Mucosa of rectum (tissue), 2 donors: Measurements from ENCODE around the gene DNAJC8.

Source experiments
- H3K27ac ChIP-seq, 2 donors: one replicate each; pipeline ENCODE4 v1.7.0; 2013; ENCODE audit warnings: inconsistent platforms in 2 of 2, low read depth in 2 of 2, low read length in 2 of 2
- H3K27me3 ChIP-seq, 2 donors: one replicate each; pipeline ENCODE4 v1.7.0; 2013; ENCODE audit warnings: low read length in 2 of 2; ENCODE audit not compliant: control insufficient read depth in 2 of 2, insufficient read depth in 2 of 2
- H3K36me3 ChIP-seq, 2 donors: one replicate each; pipeline ENCODE4 v1.7.0; 2013; ENCODE audit warnings: low read length in 2 of 2; ENCODE audit not compliant: control insufficient read depth in 2 of 2, insufficient read depth in 2 of 2
- H3K4me1 ChIP-seq, 2 donors: one replicate each; pipeline ENCODE4 v1.7.0; 2013; ENCODE audit warnings: low read length in 2 of 2, mild to moderate bottlenecking in 1 of 2; ENCODE audit not compliant: control insufficient read depth in 2 of 2, insufficient read depth in 2 of 2
- H3K4me3 ChIP-seq, 2 donors: one replicate each; pipeline ENCODE4 v1.7.0; 2013; ENCODE audit warnings: low read length in 2 of 2
- H3K9ac ChIP-seq, 2 donors: one replicate each; pipeline ENCODE4 v1.7.0; 2013; ENCODE audit warnings: low read length in 2 of 2, low read depth in 1 of 2, mild to moderate bottlenecking in 1 of 2
- H3K9me3 ChIP-seq, 2 donors: one replicate each; pipeline ENCODE4 v1.7.0; 2013; ENCODE audit warnings: low read length in 2 of 2; ENCODE audit not compliant: control insufficient read depth in 2 of 2
- donor health status: healthy.
- donor health status: Normal muscosa, but diverticular disease.

The DNAJC8 gene

DNA sequence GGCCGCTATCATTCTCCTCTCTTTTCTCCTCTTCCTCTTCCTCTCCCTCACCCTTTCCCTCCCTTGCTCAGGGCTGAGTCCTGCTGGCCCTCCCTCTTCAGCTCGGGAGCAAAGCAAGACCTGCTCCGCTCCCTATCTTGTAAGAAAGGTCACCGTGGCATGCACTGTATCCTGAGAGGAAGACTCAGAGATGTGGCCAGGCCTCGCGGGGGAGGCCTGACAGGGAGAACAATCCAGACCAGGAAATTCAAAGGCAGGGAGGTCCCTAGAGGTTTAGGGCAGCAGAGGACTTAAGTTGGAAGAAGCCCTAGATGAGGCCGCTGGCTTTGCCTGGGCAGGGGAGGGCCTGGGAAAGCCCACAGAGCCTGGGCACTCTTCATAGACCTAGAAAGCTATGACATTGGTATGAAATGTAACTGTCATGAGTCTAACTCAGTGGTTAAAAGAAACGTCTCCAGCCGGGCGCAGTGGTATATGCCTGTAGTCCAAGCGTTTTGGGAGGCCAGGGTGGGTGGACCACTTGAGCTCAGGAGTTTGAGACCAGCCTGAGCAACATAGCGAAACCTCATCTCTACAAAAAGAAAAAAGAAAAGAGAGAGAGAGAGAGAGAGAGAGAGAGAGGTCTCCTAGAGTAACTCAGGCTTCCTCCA lies 41.7 kb downstream of the DNAJC8 start:
- Histone ChIP-seq H3K9ac (no peak overlapping the region), H3K4me3 (no peak overlapping the region)

DNA sequence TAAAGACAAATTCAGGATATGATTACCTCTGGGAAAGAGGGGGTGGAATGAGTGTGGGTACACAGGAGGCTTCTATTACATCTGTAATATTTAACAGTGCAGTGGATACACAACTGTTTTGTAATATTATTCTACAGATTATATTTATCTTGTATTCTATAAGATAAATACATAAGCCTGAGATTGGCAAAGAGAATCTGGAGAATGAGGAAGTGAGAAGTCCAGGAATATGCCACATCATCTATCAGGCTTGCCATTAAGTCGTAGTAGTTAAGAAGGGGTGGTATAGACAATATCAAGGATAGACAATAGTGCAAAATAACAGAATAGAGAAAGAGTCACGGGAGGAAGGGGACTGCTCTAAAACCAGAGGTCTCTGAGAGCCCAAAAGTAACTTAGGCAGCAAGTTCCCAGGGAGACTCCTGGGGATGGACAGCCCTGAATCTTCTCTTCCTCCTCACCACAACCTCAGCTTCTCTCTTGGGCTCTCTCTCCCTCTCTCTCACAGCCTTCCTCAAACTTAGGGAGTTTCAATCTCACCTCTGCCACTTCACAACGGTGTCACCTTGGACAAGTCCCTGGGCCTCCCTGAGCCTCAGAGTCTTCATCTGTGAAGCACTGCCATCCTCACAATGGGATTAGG lies 42.4 kb downstream of the DNAJC8 start:
- H3K27ac ChIP-seq: no peak overlapping the region
- no peaks in the 10 kb centered on the region for H3K36me3 ChIP-seq
- no peak overlapping the region for H3K9ac ChIP-seq
- no peaks in the 10 kb centered on the region for H3K4me1 ChIP-seq
- no peak overlapping the region for H3K4me3 ChIP-seq
- H3K27me3 ChIP-seq: no peaks in the 10 kb centered on the region
- H3K9me3 ChIP-seq: no peaks in the 10 kb centered on the region

More for the DNA sequence above, 41.7 kb downstream of the DNAJC8 start:
- H3K9me3 ChIP-seq: no peaks in the 10 kb centered on the region
- no peak overlapping the region for H3K27ac ChIP-seq
- H3K4me1 ChIP-seq: no peaks in the 10 kb centered on the region
- H3K27me3 ChIP-seq: no peaks in the 10 kb centered on the region
- H3K36me3 ChIP-seq: no peaks in the 10 kb centered on the region

DNA sequence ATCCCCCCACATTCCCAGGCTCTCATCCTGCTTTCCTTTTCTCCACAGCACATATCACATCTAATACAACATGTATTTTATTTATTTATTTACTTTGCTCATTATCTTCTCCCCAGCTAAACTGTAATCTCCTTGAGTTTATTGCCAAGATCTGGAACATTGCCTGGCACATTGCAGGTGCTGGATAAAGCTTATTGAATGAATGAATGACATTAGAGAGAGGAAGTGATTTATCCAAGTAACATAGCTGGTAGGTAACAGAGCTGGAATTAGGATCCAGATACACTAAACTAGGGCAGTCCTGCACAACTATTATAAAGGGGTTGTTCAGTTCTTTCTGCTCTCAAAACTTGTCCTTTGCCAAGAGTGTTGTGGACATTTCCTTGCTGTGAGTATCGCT lies 47.8 kb downstream of the DNAJC8 start:
- Histone ChIP-seq H3K9ac (no peak overlapping the region), H3K36me3 (no peaks in the 10 kb centered on the region), H3K4me1 (no peaks in the 10 kb centered on the region), H3K4me3 (no peak overlapping the region), H3K27me3 (no peaks in the 10 kb centered on the region), H3K27ac (no peak overlapping the region), H3K9me3 (no peaks in the 10 kb centered on the region)

DNA sequence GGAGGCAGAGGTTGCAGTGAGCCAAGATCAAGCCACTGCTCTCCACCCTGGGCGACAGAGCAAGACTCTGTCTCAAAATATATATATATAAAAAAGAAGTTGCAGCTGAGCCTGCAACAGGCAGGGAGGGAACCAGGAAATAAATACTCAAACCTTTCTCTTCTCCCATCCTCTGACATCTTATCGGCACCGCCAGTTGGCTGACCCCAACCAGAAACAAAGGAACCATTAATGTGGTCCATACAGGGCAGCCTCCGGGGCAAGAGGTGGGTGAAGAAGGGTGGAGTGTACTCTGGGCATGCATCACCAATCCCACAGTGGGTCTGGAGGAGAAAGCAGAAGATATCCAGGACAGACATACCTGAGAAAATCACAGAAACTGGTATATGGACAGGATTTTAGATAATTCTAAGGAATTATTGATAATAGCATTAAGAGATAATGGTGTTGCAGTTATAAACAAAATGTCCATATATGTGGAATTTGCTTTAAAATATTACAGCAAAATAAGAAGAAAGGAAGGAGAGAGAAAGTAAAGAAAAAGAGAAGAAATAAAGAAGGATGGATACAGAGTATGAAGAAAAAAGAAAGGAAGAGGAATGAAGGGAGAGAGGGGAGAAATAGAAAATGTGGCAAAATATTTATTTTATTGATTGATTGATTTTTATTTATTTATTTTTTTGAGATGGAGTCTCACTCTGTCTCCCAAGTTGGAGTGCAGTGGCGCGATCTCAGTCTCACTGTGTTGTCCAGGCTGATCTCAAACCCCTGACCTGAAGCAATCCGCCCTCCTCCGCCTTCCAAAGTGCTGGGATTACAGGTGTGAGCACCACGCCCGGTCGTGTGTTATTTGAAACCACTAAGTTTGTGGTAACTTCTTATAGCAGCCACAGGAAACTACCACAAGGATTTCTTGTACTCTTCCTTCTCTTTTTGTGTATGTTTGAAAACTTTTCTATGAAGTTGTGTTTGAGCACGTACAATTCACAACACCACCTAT lies 52.2 kb downstream of the DNAJC8 start:
- Histone ChIP-seq H3K9me3 (no peaks in the 10 kb centered on the region), H3K9ac (no peak overlapping the region), H3K27ac (no peak overlapping the region), H3K36me3 (no peaks in the 10 kb centered on the region), H3K4me1 (peaks cover 0 to 3% of the 10 kb centered on the region in 2 donors), H3K27me3 (no peaks in the 10 kb centered on the region), H3K4me3 (no peak overlapping the region)

DNA sequence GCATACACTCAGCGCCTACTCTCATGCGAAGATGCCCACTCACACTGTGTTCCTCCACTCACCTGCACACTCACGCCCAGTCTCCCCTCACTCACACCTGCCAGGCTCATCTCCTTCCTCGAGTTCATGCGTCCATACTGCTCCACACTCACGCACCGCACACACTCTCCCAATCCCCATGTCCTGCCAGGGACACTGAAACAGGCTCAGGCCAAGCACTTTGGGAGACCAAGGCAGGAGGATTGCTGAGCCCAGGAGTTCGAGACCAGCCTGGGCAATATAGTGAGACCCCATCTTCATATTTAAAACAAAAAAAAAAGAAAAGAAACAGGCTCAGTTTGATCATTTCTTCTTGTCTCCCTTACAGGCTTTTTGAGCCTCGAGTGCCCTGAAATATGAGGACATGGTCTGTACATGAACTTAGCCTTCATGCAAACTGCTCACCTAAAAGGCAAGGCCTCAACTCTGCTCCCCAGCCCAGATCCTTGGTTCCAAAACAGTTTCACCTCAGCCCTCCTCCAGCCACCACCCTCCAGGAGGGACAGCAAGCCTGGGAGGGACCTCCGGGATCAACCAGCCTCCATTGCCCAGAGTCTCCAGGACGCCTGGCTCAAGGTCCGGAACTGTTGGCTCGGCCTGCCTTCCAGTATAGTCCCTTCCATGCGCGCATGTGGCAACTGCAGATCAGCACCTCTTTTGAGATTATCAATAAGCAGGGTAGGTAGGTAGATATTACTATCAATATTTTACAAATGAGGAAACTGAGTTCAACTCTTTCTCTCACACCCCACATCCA lies 53.9 kb downstream of the DNAJC8 start:
- Histone ChIP-seq H3K4me1 (peaks cover 8% of the 10 kb centered on the region in 2 donors), H3K27ac (no peak overlapping the region), H3K9me3 (no peaks in the 10 kb centered on the region), H3K36me3 (no peaks in the 10 kb centered on the region), H3K4me3 (no peak overlapping the region), H3K27me3 (no peaks in the 10 kb centered on the region), H3K9ac (no peak overlapping the region)

DNA sequence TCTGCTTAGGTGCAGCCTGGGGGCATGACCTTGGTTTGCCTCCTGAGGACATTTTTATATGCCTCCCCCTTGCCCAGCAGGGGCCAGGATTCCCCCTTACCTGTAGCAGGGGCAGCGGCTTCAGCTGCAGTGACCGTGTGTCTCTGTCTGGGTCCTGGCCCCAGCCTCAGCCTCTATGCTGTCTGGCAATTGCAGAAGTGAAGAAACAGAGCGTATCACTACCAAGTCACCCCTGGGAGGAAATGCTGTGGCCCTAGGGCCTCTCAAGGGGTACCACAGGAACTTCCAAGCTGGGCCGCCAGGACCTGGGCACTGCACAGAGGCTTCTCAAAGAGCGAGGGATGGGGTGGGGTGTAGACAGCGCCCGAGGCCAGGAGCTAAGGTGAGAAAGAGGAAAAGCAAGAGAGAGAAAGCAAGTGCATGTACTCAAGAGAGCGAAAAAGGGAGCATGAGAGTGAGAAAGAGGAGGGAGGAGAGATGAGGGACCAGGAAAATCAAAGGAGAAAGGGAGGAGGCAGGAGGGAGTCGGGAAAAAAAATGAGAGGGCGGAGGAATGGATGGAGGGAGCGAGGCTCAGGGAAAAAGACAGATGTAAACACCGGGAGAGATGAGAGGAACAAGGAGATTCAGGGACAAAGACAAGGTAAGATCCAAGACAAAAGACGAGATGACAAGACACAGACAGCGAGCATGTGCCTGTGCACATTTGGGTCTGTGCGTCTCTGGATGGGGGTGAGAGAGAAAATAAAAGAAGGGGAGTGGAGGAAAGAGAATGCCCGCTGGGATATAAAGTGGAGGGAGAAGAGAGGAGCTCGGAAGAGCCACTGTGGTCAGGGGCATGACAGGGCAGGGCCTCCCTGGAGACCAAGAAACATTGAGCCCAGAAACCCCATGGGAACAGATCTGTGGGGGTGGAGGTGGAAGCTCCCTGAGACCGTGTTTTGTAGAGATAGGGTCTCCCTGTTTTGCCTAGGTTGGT lies 56.0 kb downstream of the DNAJC8 start, which contains the start of gene PTAFR:
PTAFR (minus strand) TSS at position 199 of the 979 bp plus-strand sequence. CDS start 25,669 bp downstream, outside the sequence.
- Histone ChIP-seq H3K27me3 (no peaks in the 10 kb centered on the region), H3K36me3 (no peaks in the 10 kb centered on the region), H3K9ac (peak within 1 kb of the TSS in 1 of 2 donors; percentile 34), H3K4me1 (peaks cover 20 to 21% of the 10 kb centered on the region in 2 donors), H3K27ac (peak within 1 kb of the TSS; percentile 50 to 59), H3K9me3 (no peaks in the 10 kb centered on the region), H3K4me3 (peak within 1 kb of the TSS in 1 of 2 donors; percentile 59)

DNA sequence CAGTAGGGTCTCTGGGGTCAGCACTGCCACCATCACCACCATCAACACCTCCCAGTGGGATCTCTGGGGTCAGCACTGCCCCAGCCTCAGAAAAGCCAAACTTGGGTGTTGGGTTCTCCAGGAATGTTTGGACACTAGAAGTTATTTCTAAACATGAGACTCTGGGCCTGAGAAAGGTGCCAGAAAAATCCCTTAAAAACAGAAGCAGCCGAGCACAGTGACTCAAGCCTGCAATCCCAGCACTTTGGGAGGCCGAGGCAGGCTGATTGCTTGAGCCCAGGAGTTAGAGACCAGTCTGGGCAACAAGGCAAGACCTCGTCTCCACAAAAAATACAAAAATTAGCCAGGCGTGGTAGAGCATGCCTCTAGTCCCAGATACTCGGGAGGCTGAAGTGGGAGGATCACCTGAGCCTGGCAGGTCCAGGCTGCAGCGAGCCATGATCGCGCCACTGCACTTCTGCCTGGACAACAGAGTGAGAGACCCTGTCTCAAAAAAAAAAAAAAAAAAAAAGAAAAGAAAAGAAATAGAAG lies 56.8 kb downstream of the DNAJC8 start:
- H3K36me3 ChIP-seq: no peaks in the 10 kb centered on the region
- peaks cover 27 to 28% of the 10 kb centered on the region in 2 donors for H3K4me1 ChIP-seq
- H3K27me3 ChIP-seq: no peaks in the 10 kb centered on the region
- peak overlapping the region in 1 of 2 donors; percentile 34 for H3K9ac ChIP-seq
- H3K27ac ChIP-seq: peak overlapping the region; percentile 50 to 59
- peak overlapping the region in 1 of 2 donors; percentile 59 for H3K4me3 ChIP-seq
- H3K9me3 ChIP-seq: no peaks in the 10 kb centered on the region

DNA sequence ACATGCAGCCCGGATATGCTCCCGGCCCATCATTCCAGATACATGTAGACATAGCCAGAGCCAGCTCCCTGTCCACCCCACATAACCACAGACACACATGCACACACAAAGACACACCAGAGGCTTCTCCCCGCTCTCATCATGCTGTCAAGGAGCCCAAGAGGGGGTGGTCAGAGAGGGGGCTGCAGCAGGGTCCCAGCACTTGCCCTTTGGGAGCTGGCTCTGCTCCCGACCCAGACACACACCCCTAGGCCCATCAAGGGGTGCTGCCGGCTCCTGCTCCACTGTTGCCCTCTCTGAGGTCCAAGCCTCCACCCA lies 58.9 kb downstream of the DNAJC8 start:
- no peaks in the 10 kb centered on the region for H3K36me3 ChIP-seq
- peaks cover 27 to 28% of the 10 kb centered on the region in 2 donors for H3K4me1 ChIP-seq
- peak overlapping the region; percentile 61 to 69 for H3K27ac ChIP-seq
- peak overlapping the region in 1 of 2 donors; percentile 42 for H3K4me3 ChIP-seq
- H3K9me3 ChIP-seq: no peaks in the 10 kb centered on the region
- H3K9ac ChIP-seq: peak overlapping the region; percentile 13 to 48
- no peaks in the 10 kb centered on the region for H3K27me3 ChIP-seq
